Upper lobe of left lung (tissue), 4 donors: ENCODE measurements around the gene ZNF32.

Experiments
- EP300 ChIP-seq, 4 donors: sonication (generic); formaldehyde crosslinking; IDR thresholded peaks; one replicate each; pipeline ENCODE4 v1.5.1; 2017; ENCODE audit warnings: antibody characterized with exemption in 4 of 4, control low read depth in 2 of 4
- TF ChIP-seq, protein P1 (sequence below), 6 experiments: fragments of 450-650 bp in 4 of 6; fragments of 200-600 bp in 2 of 6; sonication (generic) in 2 of 6; IDR thresholded peaks; one replicate each; pipeline ENCODE4 v1.5.1; 2016 to 2019; ENCODE audit warnings: antibody characterized with exemption in 6 of 6

DNA sequence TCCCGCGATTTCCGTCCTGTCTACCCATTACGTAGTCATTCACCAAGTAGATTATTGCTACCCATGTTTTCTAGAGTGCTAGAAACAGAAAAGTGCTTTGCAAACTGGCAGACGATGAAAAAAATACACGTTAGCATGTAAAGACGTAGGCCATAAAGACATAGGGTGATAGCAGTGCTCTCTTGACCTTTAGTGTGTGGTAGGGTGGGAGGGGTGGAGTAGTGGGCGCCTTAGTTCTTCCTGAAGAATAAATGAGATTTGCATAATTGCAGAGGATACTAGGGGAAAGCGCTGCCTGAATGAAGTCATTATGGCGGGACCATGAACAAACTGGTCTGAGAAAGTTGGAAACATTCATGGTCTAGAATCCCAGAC, 41.5 kb downstream of the ZNF32 start:
- TF ChIP-seq EP300 (IDR thresholded peaks at IDR 0.05), result no peak
- TF ChIP-seq, protein P1, sequence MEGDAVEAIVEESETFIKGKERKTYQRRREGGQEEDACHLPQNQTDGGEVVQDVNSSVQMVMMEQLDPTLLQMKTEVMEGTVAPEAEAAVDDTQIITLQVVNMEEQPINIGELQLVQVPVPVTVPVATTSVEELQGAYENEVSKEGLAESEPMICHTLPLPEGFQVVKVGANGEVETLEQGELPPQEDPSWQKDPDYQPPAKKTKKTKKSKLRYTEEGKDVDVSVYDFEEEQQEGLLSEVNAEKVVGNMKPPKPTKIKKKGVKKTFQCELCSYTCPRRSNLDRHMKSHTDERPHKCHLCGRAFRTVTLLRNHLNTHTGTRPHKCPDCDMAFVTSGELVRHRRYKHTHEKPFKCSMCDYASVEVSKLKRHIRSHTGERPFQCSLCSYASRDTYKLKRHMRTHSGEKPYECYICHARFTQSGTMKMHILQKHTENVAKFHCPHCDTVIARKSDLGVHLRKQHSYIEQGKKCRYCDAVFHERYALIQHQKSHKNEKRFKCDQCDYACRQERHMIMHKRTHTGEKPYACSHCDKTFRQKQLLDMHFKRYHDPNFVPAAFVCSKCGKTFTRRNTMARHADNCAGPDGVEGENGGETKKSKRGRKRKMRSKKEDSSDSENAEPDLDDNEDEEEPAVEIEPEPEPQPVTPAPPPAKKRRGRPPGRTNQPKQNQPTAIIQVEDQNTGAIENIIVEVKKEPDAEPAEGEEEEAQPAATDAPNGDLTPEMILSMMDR (IDR thresholded peaks at IDR 0.05), result no peak
